HuH-7.5 (cell line): ENCODE data around the gene RELL1.

Source experiments
- DNase-seq: peaks from one replicate; pipeline ENCODE4 v3.0.0; 2011; ENCODE audit warnings: low spot score

The RELL1 gene

DNA sequence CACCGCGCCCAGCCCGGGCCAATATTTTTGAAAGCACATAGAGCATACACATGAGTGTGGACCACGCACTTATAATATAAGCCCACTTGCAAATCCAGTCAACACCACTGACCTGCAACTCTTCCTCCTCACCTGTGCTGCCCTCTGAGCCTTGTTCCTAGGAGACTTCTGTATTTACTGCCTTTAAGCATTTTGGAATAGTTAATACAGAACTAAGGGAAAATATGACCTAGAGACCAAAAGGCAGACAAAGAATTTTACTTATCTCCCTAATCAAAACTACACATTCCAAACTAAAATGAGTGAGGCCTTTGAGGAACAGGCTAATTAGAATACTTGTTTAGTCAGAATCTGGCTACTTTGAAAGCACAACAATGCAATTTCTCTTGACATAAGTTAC lies 89.1 kb downstream of the RELL1 start:
- no peak for DNase-seq

- DNase-seq, result no peak
These were observed 90.1 kb downstream of the RELL1 start for GRCh38 chr4:37595875-37596680.

DNA sequence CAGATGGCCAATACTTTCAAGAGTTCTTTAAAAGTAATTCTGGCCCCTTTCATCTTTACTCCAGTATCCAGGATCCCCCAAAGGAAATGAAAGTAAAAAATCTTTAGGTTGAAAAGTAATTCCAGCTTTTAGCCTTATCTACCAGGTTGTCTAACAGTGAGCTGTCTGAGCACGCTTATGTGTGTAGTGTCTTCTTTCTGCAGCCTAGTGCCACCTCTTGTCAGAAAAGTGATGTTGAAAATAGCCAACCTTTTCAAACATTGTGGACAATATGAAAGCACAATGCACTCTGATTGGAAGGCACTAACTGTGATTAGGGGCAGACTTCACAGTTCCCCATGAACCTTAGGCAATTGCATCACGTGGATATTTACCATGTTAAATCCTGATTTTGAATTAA lies 92.1 kb downstream of the RELL1 start:
- no peak for DNase-seq

GRCh38 chr4:37591349-37591748 lies 94.8 kb downstream of the RELL1 start:
- no peak for DNase-seq

GRCh38 chr4:37590016-37590415 lies 96.2 kb downstream of the RELL1 start:
- DNase-seq, result no peak

DNA sequence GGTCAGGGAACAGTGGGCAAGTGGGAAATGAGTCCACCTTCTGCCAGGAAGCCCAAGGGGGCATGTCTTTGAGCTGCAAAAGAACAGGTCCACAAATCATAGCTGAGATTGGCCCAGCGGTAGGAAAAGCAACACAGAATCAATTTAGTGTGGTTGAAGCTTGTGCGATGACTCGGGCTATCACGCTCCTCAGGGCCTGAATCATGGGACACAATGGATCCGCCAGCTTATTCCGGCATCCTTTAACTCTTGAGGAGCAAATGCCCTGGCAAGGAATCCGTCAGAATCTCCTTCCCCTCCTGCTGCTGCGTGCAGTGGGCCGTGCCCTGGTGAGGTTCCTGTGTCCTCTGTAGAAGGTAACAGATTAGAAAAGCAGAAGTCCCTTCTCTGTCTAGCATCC lies 98.0 kb downstream of the RELL1 start:
- no peak for DNase-seq

DNA sequence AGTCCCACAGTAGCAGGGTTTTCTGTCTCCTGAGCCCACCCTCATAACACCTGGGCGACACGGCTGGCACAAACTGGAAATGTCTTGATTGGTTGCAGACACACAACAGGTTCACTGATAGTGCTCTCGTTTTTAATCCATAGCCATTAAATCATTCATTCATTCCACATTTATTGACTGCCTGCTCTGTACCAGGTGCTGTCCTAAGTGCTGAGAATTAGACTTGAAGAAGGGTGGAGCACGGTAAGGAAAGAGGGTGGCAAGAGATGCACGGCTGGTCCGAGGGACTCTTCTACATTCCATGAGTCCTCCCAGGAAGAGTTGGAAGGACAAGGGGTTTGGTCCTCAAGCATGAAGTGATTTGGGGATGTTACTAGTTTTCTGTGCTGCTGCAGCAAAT lies 100.0 kb downstream of the RELL1 start:
- no peak for DNase-seq

DNA sequence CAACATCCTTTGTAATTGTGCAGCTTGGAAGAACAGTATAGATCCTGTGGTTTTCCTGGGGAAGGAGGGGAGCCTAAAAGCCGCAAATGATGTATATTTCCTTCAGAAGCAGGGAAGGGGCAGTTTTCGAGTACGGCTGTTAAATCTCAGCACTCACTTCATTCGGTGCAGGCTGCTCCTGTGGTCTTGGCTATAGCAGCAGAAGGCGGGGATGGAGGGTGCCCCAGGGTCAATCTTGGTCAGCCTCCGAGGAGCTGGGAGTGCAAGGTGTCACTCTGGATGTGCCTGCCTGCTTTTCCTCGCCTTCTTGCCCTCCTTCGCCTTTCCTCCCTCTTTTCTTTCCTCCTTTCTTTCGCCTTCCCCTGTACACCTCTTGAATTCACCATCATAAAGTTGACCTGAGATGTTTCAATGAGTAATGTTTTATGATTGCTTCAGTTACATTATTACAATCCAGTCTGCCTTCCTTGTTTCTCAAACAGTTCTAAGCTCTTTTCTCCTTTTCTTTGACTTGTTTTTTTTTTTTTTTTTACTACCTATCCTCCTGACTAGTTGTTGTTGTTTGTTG lies 101.6 kb downstream of the RELL1 start:
- DNase-seq, result no peak

DNA sequence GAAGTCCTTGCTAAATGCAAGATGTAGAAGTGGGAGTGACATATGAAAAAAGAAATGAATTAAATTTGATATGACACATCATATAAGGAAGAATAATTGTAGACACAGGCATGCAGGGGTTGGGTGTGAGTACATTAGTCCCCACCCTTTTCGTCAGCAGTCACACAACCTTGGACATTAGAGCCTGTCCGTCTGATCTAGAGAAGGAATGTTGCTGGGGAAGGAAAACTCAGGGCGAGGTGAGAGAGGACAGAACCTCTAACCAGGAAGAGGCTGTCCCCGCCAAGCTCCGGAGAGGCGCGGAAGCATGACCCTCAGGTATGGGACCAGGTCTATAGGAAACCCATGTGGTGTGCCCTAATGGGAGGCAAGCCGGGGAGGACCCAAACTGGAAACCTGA lies 102.1 kb downstream of the RELL1 start:
- DNase-seq, result no peak

- DNase-seq, result no peak
These were observed 112.6 kb downstream of the RELL1 start for GRCh38 chr4:37573566-37573965.

- no peak for DNase-seq
These were observed 117.7 kb downstream of the RELL1 start for GRCh38 chr4:37568489-37568888.

GRCh38 chr4:37567836-37568235 lies 118.3 kb downstream of the RELL1 start:
- no peak for DNase-seq

- no peak for DNase-seq
These were observed 123.6 kb downstream of the RELL1 start for GRCh38 chr4:37562592-37562991.

DNA sequence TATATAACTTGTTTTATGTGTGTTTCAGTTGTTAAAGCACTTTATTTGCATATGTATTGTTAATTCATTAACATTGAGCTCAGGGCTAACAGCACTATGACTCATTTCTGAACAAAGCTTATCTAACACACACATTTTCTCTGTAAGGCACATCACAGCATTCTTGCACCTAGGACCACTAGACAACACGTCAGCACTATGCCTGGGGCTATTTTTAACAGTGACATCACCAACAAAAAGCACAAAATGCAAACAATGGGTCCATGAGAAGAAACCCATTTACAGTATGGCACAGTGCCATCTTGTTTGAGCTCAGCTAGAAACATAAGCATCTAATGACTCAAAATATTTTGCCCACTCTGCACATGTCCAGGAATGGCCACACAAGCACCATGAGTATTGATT lies 124.4 kb downstream of the RELL1 start:
- DNase-seq, result no peak

GRCh38 chr4:37561196-37561802 lies 124.9 kb downstream of the RELL1 start:
- no peak for DNase-seq
